OCI-LY1 (cell line): ENCODE results near the gene LANCL2.

ENCODE experiments used
- H2AFZ ChIP-seq: fragments of 200-600 bp; sonication (generic), shearing (Covaris generic); 2 replicates; pipeline ENCODE4 v1.6.0; 2014; ENCODE audit warnings: antibody characterized with exemption, mild to moderate bottlenecking, low read length
- H3F3A ChIP-seq: fragments of 200-600 bp; sonication (generic), shearing (Covaris generic); 2 replicates; pipeline ENCODE4 v1.6.0; 2014; ENCODE audit warnings: mild to moderate bottlenecking, antibody characterized with exemption, low read length, moderate library complexity; ENCODE audit not compliant: insufficient read depth
- H3K27ac ChIP-seq: fragments of 200-600 bp; sonication (generic); 2 replicates; pipeline ENCODE4 v1.5.1; 2014; ENCODE audit warnings: low read length, mixed run types, mild to moderate bottlenecking, low read depth; ENCODE audit not compliant: poor library complexity, severe bottlenecking
- H3K27me3 ChIP-seq: fragments of 200-600 bp; sonication (generic); 2 replicates; pipeline ENCODE4 v1.6.0; 2014; ENCODE audit warnings: antibody characterized with exemption, mild to moderate bottlenecking, low read length, moderate library complexity; ENCODE audit not compliant: insufficient read depth
- H3K36me3 ChIP-seq: fragments of 200-600 bp; sonication (generic); 2 replicates; pipeline ENCODE4 v1.6.1; 2014; ENCODE audit warnings: mild to moderate bottlenecking, antibody characterized with exemption, low read length, moderate library complexity, mixed read lengths; ENCODE audit not compliant: insufficient read depth
- H3K4me1 ChIP-seq: fragments of 200-600 bp; sonication (generic); 2 replicates; pipeline ENCODE4 v1.5.1; 2014; ENCODE audit warnings: mild to moderate bottlenecking, low read length, moderate library complexity; ENCODE audit not compliant: insufficient read depth, severe bottlenecking
- H3K4me2 ChIP-seq: fragments of 200-600 bp; sonication (generic), shearing (Covaris generic); 2 replicates; pipeline ENCODE4 v1.6.1; 2014; ENCODE audit warnings: low read length
- H3K4me3 ChIP-seq: fragments of 200-600 bp; sonication (generic); 2 replicates; pipeline ENCODE4 v1.5.1; 2014; ENCODE audit warnings: low read length, low read depth, mild to moderate bottlenecking, mixed read lengths; ENCODE audit not compliant: poor library complexity, severe bottlenecking
- H3K79me2 ChIP-seq: fragments of 200-600 bp; shearing (Covaris generic); 2 replicates; pipeline ENCODE4 v1.6.1; 2016; ENCODE audit warnings: mixed run types, low read length, mixed read lengths; ENCODE audit not compliant: insufficient read depth
- H3K9ac ChIP-seq: fragments of 200-600 bp; sonication (generic), shearing (Covaris generic); 2 replicates; pipeline ENCODE4 v1.6.1; 2014; ENCODE audit warnings: mild to moderate bottlenecking, low read length, mixed read lengths
- H3K9me2 ChIP-seq: fragments of 200-600 bp; sonication (generic), shearing (Covaris generic); 2 replicates; pipeline ENCODE4 v1.6.1; 2014; ENCODE audit warnings: low read depth, mild to moderate bottlenecking, low read length, mixed read lengths
- H3K9me3 ChIP-seq: fragments of 200-600 bp; shearing (Covaris generic); 2 replicates; pipeline ENCODE4 v1.6.1; 2014; ENCODE audit warnings: low read length, mixed read lengths
- H4K20me1 ChIP-seq: fragments of 200-600 bp; sonication (generic), shearing (Covaris generic); 2 replicates; pipeline ENCODE4 v1.6.0; 2016; ENCODE audit warnings: mild to moderate bottlenecking, low read length; ENCODE audit not compliant: insufficient read depth
- EZH2 ChIP-seq: fragments of 200-600 bp; sonication (generic), shearing (Covaris generic); IDR thresholded peaks from 2 replicates; pipeline ENCODE4 v1.8.0; 2017; ENCODE audit warnings: borderline replicate concordance, mixed run types, mild to moderate bottlenecking, antibody characterized with exemption, low read length, moderate library complexity, mixed read lengths
- TF ChIP-seq, protein P1 (sequence below): fragments of 200-600 bp; sonication (generic), shearing (Covaris generic); IDR thresholded peaks from 2 replicates; pipeline ENCODE4 v1.5.1; 2017; ENCODE audit warnings: mild to moderate bottlenecking, antibody characterized with exemption, low read length, moderate library complexity, mixed read lengths

The LANCL2 gene

DNA sequence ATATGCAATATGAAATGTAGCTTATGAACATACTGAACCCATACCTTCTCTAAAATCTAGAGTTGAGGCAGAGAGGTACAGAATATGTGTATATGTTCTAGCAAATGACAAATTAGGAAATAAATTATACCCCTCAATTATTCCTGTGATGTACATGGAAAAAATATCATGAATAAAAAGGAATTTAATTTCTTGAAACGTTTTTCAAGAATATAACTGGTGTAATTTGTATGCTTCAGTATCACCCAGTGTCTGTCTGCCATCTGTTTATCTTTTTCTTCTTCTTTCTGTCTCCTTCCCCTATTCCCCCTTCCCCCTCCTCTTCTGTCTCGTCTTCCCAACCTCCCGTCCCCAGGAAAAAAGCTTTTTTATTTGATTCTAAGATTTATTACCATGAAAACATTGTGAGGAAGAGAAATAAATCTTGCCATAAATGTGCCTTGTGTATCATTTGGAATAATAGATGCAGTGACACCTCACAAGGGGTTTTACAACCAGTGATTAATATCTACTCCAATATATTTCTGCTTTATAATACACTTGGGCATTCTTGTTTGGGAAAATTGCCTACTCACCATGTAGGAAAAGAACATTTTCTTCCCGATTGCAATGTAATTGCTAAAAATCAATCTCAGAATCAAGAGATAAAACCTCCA, 12.2 kb downstream of the LANCL2 start:
- no peaks in the 10 kb centered on the region for H3K27me3 ChIP-seq
- H3F3A ChIP-seq, result no peaks in the 10 kb centered on the region
- H4K20me1 ChIP-seq, result no peaks in the 10 kb centered on the region
- H3K27ac ChIP-seq, result no peak overlapping the region
- no peak overlapping the region for H2AFZ ChIP-seq
- no peaks in the 10 kb centered on the region for H3K36me3 ChIP-seq
- H3K4me2 ChIP-seq, result no peak overlapping the region
- H3K79me2 ChIP-seq, result no peaks in the 10 kb centered on the region
- no peaks in the 10 kb centered on the region for H3K9me2 ChIP-seq
- no peak overlapping the region for H3K4me3 ChIP-seq
- no peak for TF ChIP-seq EZH2
- TF ChIP-seq, protein P1, sequence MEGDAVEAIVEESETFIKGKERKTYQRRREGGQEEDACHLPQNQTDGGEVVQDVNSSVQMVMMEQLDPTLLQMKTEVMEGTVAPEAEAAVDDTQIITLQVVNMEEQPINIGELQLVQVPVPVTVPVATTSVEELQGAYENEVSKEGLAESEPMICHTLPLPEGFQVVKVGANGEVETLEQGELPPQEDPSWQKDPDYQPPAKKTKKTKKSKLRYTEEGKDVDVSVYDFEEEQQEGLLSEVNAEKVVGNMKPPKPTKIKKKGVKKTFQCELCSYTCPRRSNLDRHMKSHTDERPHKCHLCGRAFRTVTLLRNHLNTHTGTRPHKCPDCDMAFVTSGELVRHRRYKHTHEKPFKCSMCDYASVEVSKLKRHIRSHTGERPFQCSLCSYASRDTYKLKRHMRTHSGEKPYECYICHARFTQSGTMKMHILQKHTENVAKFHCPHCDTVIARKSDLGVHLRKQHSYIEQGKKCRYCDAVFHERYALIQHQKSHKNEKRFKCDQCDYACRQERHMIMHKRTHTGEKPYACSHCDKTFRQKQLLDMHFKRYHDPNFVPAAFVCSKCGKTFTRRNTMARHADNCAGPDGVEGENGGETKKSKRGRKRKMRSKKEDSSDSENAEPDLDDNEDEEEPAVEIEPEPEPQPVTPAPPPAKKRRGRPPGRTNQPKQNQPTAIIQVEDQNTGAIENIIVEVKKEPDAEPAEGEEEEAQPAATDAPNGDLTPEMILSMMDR, result no peak
- peaks cover 5% of the 10 kb centered on the region for H3K4me1 ChIP-seq
- no peak overlapping the region for H3K9ac ChIP-seq
- H3K9me3 ChIP-seq, result no peaks in the 10 kb centered on the region

- Histone ChIP-seq H3K27ac (no peak overlapping the region), H3F3A (no peaks in the 10 kb centered on the region), H3K36me3 (no peaks in the 10 kb centered on the region), H4K20me1 (no peaks in the 10 kb centered on the region), H3K4me2 (no peak overlapping the region), H3K27me3 (no peaks in the 10 kb centered on the region), H3K9me2 (no peaks in the 10 kb centered on the region), H2AFZ (no peak overlapping the region), H3K9me3 (0 out of 2 replicates have a peak, but pooled peaks cover 4% of the 10 kb centered on the region), H3K9ac (no peak overlapping the region), H3K4me3 (no peak overlapping the region), H3K4me1 (peaks cover 1% of the 10 kb centered on the region), H3K79me2 (no peaks in the 10 kb centered on the region)
- TF ChIP-seq EZH2, result no peak
- TF ChIP-seq, protein P1, result no peak
These were observed 14.1 kb downstream of the LANCL2 start for GRCh38 chr7:55379285-55379684.

DNA sequence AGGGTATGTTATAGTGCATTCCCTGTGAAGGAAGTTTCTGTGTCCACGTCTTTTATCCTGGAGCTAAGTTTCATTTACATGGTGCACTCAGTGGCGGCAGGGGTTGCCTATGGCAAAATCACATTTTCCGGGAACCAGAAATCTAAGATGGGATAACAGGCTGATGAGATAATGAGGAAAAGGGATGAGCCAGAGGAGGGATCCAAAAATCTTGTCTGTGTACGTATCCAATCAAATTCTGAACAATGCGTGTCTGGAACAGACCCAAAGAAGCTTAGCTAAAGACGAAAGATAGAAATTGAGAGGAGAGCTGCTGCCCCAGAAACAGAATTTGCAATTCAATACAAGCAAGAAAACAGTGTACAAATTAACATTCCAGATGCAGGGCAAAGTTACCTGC, 16.1 kb downstream of the LANCL2 start:
- Histone ChIP-seq H3K9me2 (no peaks in the 10 kb centered on the region), H3K4me1 (no peaks in the 10 kb centered on the region), H3K4me2 (no peak overlapping the region), H2AFZ (no peak overlapping the region), H3F3A (no peaks in the 10 kb centered on the region), H3K9me3 (peaks cover 4% of the 10 kb centered on the region; the same call in 1 of the 2 replicates), H3K9ac (no peak overlapping the region), H3K27ac (no peak overlapping the region), H3K27me3 (no peaks in the 10 kb centered on the region), H4K20me1 (no peaks in the 10 kb centered on the region), H3K36me3 (no peaks in the 10 kb centered on the region), H3K4me3 (no peak overlapping the region), H3K79me2 (no peaks in the 10 kb centered on the region)
- no peak for TF ChIP-seq EZH2
- TF ChIP-seq, protein P1, result no peak
